HG02610 (cell line): ENCODE measurements around the gene NUP160.
"Not testable (repeated sequence)": the region's sequence is repeated elsewhere in the genome, so short reads cannot be mapped to it uniquely, and the experiment has no call there.

ENCODE experiments used
- ATAC-seq: cut with Tn5 transposase; IDR thresholded peaks from one replicate; pipeline ENCODE4 v1.9.1; 2021; ENCODE audit warnings: mild to moderate bottlenecking, moderate library complexity; ENCODE audit not compliant: unreplicated experiment

Gene NUP160

DNA sequence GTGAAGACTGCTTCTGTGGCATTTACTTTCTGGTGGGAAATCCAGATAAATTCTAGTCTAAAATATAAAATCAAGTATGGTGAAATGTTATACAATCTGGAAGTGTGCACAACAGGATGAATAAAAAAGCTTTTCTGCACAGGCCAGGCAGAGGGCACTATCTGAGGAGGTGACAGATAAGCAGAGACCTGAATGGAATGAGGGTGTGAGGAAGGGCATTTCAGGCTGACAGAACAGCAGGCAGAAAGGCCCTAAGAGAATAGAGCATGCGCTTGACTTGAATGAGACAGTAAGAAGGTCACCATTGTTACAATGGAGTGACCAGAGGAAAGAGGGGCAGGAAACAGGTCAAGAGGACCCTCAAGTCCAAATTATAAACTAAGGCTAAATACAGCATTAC lies 47.4 kb downstream of the NUP160 start:
- no peak for ATAC-seq

GRCh38 chr11:47797633-47798032 lies 50.5 kb downstream of the NUP160 start:
- no peak for ATAC-seq

GRCh38 chr11:47791774-47792430 lies 56.2 kb downstream of the NUP160 start:
- ATAC-seq = no peak

- not testable (repeated sequence) for ATAC-seq
Observed at GRCh38 chr11:47790017-47790416, 58.1 kb downstream of the NUP160 start.

- no peak for ATAC-seq
Observed at GRCh38 chr11:47788181-47788580, 60.0 kb downstream of the NUP160 start.

DNA sequence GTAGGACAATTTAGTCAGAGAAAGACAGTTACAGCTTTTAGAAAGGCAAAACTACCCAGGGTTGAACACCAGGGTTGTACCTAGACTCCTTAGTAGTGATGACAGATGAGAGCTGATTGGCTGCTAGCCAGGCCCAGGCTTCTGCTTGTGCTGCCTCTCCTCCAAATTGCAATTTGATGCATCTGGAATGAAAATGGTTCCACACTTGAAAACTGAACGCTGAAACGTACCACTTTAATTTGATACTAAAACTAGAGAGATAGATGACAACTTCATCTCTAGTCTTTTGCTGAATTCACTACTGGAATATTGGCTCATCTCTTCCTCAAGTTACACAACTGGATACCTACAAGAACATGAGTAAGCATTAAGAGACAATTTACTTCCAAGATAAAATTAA lies 61.8 kb downstream of the NUP160 start:
- no peak for ATAC-seq

GRCh38 chr11:47784785-47785381 lies 63.3 kb downstream of the NUP160 start:
- no peak for ATAC-seq

GRCh38 chr11:47783087-47783610 lies 65.0 kb downstream of the NUP160 start:
- ATAC-seq = no peak

DNA sequence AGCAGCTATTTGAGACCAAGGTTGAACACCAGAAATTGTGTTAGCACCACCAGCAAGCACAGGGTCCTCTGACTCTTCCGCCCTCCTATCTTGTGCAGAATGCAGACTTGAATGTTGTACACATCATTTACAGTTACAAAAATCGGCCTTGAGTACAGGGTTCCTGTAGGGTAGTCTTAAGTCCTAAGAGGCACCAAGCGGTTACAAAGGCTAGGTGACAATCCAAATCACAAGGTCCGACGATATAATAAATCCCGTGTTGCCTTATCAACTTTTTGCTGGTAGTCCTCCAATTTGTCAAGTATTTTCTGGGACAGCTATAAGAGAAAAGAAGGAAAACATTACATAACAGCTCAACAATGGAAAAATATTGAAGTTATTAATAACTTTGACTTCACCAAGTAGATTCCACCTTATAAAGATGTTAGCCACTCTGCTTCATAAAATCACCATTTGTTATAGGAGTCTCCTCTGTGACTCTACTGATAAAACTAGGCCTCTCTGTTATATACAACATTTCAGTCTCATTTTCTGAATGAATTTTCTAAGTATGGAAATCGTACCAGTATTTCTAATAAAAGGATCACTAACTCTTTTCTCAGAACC lies 69.2 kb downstream of the NUP160 start:
- no peak for ATAC-seq

- no peak for ATAC-seq
Observed at GRCh38 chr11:47775240-47775869, 72.8 kb downstream of the NUP160 start.

- no peak for ATAC-seq
Observed at GRCh38 chr11:47773882-47774281, 74.3 kb downstream of the NUP160 start.

GRCh38 chr11:47769556-47769955 lies 78.6 kb downstream of the NUP160 start:
- ATAC-seq = not testable (repeated sequence)

DNA sequence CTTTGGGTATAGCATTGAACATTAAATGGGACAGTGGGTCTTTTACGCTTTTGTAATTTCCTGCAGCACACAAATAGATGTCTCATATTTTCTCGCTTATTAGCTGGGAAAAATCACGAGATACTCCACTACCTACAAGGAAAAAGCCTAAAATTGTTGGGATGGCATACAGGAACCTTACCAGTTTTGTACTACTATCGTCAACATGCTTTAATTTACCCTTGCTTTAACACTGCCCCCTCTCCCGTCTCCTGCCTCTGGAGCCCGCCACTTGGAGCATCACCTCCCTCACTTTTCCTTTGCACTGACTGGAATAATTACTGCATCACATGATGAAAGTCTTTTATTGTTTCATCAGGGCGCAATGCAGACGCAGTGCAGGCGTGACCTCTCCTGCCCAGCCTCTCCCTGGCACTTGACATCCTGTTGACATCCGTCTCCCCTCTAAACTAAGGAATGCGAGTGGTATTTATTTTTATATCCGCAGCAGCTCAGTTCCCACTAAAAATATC lies 80.0 kb downstream of the NUP160 start:
- ATAC-seq = no peak

- ATAC-seq = peak; percentile 30
Observed at GRCh38 chr11:47766509-47767227, 81.5 kb downstream of the NUP160 start.

DNA sequence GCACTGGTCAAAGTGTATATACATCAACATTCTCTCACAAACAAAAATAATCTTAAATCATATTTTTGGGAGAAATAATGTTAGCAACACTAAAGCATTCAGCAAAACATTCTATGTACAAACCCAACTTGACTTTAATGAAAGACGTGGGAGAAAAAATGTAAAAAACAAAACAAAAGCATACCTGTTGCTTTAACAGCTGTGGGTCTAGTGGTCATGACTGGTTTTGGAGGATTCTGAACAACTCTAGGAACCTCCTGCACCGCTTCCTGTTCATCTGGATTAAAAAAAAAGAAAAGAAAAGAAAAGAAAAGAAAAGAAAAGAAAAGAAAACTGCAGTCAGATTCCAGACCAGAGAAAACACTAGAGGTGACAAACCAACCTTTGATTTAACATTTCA lies 83.1 kb downstream of the NUP160 start:
- no peak for ATAC-seq

DNA sequence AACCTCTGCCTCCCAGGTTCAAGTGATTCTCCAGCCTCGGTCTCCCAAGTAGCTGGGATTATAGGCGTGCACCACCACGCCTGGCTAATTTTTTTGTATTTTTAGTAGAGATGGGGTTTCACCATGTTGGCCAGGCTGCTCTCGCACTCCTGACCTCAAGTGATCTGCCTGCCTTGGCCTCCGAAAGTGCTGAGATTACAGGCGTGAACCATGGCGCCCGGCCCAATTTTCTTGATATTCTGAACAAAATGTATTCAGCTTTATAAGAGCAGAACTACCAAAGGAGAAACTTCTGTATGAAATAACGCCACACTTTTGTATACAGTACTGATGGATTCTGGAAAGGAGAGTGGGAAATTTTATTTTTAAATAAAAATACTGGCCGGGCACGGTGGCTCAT lies 88.9 kb downstream of the NUP160 start:
- not testable (repeated sequence) for ATAC-seq

DNA sequence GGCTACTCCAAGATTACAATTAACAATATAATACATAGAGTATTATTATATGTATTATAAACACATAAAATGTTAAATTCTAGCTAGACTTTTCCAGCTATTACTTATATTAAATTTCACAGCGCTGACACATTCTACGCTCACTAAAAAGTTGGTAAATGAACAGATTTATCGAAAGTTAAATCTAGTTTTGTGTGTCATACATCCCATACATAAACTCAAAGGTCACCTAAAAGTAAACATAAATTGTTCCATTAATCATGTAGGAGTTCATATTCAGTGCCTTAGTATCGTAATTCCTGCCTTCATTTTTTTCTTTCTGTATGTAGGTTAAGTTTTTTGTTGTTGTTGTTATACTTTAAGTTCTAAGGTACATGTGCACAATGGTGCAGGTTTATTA lies 91.9 kb downstream of the NUP160 start:
- no peak for ATAC-seq

DNA sequence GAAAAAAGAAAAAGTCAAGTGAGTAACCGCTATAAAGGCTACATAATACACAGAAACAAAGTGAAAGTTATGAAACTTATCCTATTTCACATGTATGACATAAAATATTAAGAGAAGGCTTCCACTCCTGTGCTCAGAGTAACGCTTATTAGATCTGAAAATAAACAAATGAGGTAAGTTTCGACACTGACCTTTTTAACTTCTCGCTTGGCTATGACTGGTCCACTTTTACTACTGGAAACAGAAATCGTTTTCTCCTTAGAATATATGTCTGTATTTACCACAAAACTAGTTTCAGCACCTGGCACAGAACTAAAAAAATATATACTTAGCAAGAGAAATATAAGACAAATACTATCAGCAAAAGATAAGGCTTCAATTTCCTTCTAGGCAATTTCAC lies 97.4 kb downstream of the NUP160 start:
- ATAC-seq = no peak

DNA sequence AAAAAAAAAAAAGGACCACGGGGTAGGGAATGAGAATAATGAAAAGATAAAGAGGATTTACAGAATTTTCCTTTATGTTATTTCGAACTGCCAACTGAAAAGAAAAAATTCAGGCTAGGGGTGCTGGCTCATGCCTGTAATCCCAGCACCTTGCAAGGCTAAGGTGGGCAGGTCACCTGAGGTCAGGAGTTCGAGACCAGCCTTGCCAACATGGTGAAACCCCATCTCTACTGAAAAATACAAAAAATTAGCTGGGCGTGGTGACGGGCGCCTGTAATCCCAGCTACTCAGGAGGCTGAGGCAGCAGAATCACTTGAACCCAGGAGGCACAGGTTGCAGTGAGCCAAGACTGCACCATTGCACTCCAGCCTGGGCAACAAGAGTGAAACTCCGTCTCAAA lies 105.7 kb downstream of the NUP160 start:
- not testable (repeated sequence) for ATAC-seq

DNA sequence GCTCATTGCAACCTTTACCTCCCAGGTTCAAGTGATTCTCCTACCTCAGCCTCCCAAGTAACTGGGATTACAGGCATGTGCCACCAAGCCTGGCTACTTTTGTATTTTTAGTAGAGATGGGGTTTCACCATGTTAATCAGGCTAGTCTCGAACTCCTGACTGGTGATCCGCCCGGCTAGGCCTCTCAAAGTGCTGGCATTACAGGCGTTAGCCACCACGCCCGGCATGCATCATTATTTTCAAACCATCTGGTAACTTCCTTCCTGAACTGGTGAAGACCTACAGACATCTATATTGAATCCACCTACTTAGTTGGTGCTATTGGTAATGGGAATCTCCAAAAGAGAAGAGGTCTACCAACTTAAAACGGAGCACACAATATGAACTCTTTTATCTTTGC lies 110.3 kb downstream of the NUP160 start:
- ATAC-seq = not testable (repeated sequence)

DNA sequence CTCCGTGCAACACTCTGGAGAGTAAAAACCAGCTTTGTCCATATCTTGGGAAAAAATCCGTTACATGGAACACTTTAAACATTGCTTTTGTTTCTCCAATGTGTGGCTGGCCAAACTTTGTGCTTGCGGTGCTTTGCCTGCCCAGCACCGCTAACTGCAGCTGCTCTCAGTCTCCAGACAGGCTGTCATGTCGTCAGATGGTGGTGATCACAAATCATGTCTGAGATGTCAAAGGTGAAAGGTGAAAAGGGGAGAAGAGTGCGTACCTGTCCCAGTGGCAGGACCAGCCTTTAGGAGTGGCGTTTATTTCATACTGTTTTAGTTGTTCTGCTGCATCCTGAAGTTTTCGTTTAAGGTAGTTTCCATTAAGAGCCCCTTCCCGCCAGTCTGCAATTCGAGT lies 115.9 kb downstream of the NUP160 start:
- ATAC-seq = no peak
